H1 (cell line): ENCODE measurements around the gene MAGIX. TPM values are rescaled to one million over a fixed set of nuclear protein-coding genes. Genes with fewer than 3 reads are reported as not detected.

Source experiments
- CTBP2 ChIP-seq: IDR thresholded peaks from 2 replicates; pipeline ENCODE4 v1.7.0; 2011; ENCODE audit warnings: borderline replicate concordance, mild to moderate bottlenecking, moderate library complexity, mixed read lengths, low read length; ENCODE audit not compliant: insufficient read depth, insufficient read length
- SAP30 ChIP-seq: fragments of 300-600 bp; sonication (generic); IDR thresholded peaks from 2 replicates; pipeline ENCODE4 v1.7.1; 2012; ENCODE audit warnings: low read length, moderate library complexity, mild to moderate bottlenecking, inconsistent platforms; ENCODE audit not compliant: insufficient read depth, insufficient replicate concordance
- SRF ChIP-seq: IDR thresholded peaks from 2 replicates; pipeline ENCODE4 v1.6.1; 2011; ENCODE audit warnings: mild to moderate bottlenecking, low read depth, low read length, moderate library complexity
- USF2 ChIP-seq: IDR thresholded peaks from 2 replicates; pipeline ENCODE4 v1.6.1; 2011; ENCODE audit warnings: low read length, improper control_type of control experiment
- polyA plus RNA-seq, 7 experiments: library from polyadenylated mRNA; depleted of rRNA in 3 of 7; stranded (reverse) in 5 of 7; unstranded in 2 of 7; fragments of >200 nt in 5 of 7; fragments of 200-250 nt in 2 of 7; gene quantifications; 1 replicate in 5 of 7; 2 replicates in 1 of 7; 4 replicates in 1 of 7; pipeline versions ENCODE4 v1.2.1 to v1.2.3, GENCODE V29; 2011 to 2013; ENCODE audit warnings: missing spikeins in 2 of 7, mixed read lengths in 2 of 7
- total RNA-seq: library from RNA; stranded (reverse); fragmentation: NEBNext Ultra II Directional; extraction: Animal tissue kit (Norgen Biotek cat#: 25700); gene quantifications from 2 replicates; pipeline ENCODE4 v1.2.1, GENCODE V29; 2021

MAGIX gene
- total and polyA plus RNA-seq, 2 of the 8 experiments (the other 6 are each of a cell fraction or from before 2014, with no cell fraction given), result 0.37 to 1.1 TPM

- no peak for TF ChIP-seq USF2
- no peak for TF ChIP-seq SRF
- TF ChIP-seq CTBP2, result peak; percentile 40
- TF ChIP-seq SAP30, result no peak
Observed at GRCh38 chrX:49199906-49200771, 37.6 kb downstream of the MAGIX start, which contains the start of gene SYP (continued).
